ENCODE results near the gene COL20A1.

- TF ChIP-seq CTCF (IDR thresholded peaks at IDR 0.05) = no peak
- no peak for TF ChIP-seq POLR2A (IDR thresholded peaks at IDR 0.05)
Measured at GRCh38 chr20:63382551-63383300, 89.7 kb downstream of the COL20A1 start.

Measured in testis (tissue), 2 donors.